ENCODE results near the gene APOBEC2.

APOBEC2 gene

DNA sequence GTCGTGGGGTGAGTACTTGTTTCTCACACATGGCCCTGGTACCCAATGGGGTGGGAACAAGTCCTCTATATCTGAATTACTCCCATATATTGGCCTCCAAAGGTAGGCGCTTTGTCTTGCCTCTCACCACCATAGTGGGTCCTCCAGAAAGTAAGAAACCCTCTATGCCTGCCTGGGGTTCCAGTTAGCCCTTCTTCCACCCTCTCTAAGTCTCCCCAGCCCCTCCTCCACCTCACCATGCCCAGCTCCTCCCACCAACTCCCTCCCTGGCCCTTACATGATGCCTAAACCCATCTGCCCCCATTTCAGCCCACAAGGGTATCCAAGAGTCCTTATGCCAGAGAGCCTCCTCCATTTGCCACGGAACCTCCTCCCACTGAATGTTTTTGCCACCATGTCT, 9.9 kb upstream of the APOBEC2 start:
- TF ChIP-seq SNAI2 (CRISPR knock-in tag; IDR thresholded peaks at IDR 0.05), result no peak
- TF ChIP-seq BACH2 (CRISPR knock-in tag; IDR thresholded peaks at IDR 0.05; ENCODE audit: borderline replicate concordance), result no peak
- TF ChIP-seq TOX (CRISPR knock-in tag; IDR thresholded peaks at IDR 0.05; ENCODE audit: borderline replicate concordance), result no peak
- TF ChIP-seq ZC3H10 (CRISPR knock-in tag; IDR thresholded peaks at IDR 0.05), result no peak
- no peak for TF ChIP-seq ZNF70 (CRISPR knock-in tag; IDR thresholded peaks at IDR 0.05)
- no peak for TF ChIP-seq CSRNP3 (CRISPR knock-in tag; IDR thresholded peaks at IDR 0.05)
- ATAC-seq, result no peak

DNA sequence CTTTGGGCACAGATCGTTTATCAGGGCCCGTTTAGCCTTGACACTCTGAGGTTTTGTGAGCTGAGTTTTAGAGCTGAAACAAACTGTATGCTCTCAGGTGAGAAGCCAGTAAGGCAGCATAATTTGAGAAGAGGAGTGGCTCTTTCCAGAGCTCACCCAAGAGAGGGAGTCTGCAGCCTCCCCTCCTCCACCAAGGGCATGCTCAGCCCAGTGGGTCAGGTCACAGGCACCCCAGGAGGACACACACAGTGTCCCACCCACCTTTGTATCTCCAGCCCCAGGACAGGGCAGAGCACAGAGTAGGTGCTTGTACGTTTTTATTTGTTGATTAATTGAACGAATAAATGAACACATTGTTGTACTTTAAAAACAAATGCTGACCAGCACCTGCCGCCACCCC, 7.3 kb upstream of the APOBEC2 start:
- no peak for ATAC-seq
- no peak for TF ChIP-seq RARB (CRISPR knock-in tag; IDR thresholded peaks at IDR 0.05)

DNA sequence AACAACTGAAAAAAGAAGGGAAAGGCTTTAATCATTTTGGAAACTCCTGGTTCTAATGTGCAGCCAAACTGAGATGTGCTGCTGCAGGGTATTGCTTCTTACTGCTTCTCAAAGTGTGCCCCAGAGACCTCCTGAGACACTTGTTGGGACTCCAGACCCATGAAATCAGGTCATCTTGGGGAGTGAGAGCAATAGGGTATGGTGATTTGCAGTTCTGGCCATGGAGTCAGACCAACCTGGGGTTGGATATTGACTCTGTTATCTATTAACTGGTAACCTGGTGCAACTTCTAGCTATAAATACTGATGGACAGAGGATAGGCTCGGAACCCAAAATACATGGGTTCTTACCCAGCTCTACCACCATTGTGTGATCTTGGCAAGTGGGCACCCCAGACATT, 6.9 kb upstream of the APOBEC2 start:
- no peak for TF ChIP-seq ESRRG (CRISPR knock-in tag; IDR thresholded peaks at IDR 0.05)
- no peak for TF ChIP-seq TOX (CRISPR knock-in tag; IDR thresholded peaks at IDR 0.05; ENCODE audit: borderline replicate concordance)
- TF ChIP-seq CSRNP3 (CRISPR knock-in tag; IDR thresholded peaks at IDR 0.05), result no peak
- no peak for TF ChIP-seq ZNF8 (CRISPR knock-in tag; IDR thresholded peaks at IDR 0.05)
- TF ChIP-seq ISL1 (CRISPR knock-in tag; IDR thresholded peaks at IDR 0.05), result no peak
- TF ChIP-seq OSR1 (CRISPR knock-in tag; IDR thresholded peaks at IDR 0.05), result no peak
- TF ChIP-seq, protein P1, sequence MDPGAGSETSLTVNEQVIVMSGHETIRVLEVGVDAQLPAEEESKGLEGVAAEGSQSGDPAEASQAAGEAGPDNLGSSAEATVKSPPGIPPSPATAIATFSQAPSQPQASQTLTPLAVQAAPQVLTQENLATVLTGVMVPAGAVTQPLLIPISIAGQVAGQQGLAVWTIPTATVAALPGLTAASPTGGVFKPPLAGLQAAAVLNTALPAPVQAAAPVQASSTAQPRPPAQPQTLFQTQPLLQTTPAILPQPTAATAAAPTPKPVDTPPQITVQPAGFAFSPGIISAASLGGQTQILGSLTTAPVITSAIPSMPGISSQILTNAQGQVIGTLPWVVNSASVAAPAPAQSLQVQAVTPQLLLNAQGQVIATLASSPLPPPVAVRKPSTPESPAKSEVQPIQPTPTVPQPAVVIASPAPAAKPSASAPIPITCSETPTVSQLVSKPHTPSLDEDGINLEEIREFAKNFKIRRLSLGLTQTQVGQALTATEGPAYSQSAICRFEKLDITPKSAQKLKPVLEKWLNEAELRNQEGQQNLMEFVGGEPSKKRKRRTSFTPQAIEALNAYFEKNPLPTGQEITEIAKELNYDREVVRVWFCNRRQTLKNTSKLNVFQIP (CRISPR knock-in tag; IDR thresholded peaks at IDR 0.05; ENCODE audit: borderline replicate concordance, low read depth), result no peak
- TF ChIP-seq ZC3H10 (CRISPR knock-in tag; IDR thresholded peaks at IDR 0.05), result no peak
- TF ChIP-seq ARNTL (CRISPR knock-in tag; IDR thresholded peaks at IDR 0.05; ENCODE audit: borderline replicate concordance, low read depth), result no peak
- TF ChIP-seq ZFP3 (CRISPR knock-in tag; IDR thresholded peaks at IDR 0.05), result no peak
- TF ChIP-seq ZFP30 (CRISPR knock-in tag; IDR thresholded peaks at IDR 0.05), result no peak
- no peak for TF ChIP-seq CSDC2 (CRISPR knock-in tag; IDR thresholded peaks at IDR 0.05)
- no peak for TF ChIP-seq PPARA (CRISPR knock-in tag; IDR thresholded peaks at IDR 0.05; ENCODE audit: borderline replicate concordance)
- ATAC-seq, result no peak

DNA sequence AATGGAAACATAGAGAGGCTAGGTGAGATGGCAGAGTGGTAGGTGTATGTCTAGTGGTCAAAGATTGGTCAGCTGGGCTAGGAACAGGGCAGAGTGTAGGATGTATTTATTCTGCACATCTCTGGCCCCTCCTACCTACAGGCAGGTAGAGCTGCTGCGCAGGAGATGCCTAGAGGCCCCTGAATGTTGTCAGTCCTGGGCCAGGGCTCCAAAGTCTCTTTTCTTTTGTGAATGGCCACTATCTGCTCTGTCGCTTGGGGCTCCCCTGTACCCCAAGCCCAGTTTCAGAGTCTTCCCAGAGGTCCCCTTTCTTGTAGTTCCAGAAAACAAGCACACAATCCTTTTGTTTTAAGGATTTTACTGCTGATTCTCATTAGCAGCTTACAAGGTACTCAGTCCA, 5.7 kb upstream of the APOBEC2 start:
- no peak for ATAC-seq
- TF ChIP-seq ZFP3 (CRISPR knock-in tag; IDR thresholded peaks at IDR 0.05) (no peak), ZNF70 (CRISPR knock-in tag; IDR thresholded peaks at IDR 0.05) (no peak), OSR1 (CRISPR knock-in tag; IDR thresholded peaks at IDR 0.05) (no peak), CREB5 (CRISPR knock-in tag; IDR thresholded peaks at IDR 0.05; ENCODE audit: low read depth) (no peak), SNAI2 (CRISPR knock-in tag; IDR thresholded peaks at IDR 0.05) (no peak), CSDC2 (CRISPR knock-in tag; IDR thresholded peaks at IDR 0.05) (no peak), ZC3H10 (CRISPR knock-in tag; IDR thresholded peaks at IDR 0.05) (no peak), ZNF565 (CRISPR knock-in tag; conservative IDR thresholded peaks at IDR 0.05; ENCODE audit: low read depth) (no peak), BACH2 (CRISPR knock-in tag; IDR thresholded peaks at IDR 0.05; ENCODE audit: borderline replicate concordance) (no peak), CSRNP3 (CRISPR knock-in tag; IDR thresholded peaks at IDR 0.05) (no peak), TOX (CRISPR knock-in tag; IDR thresholded peaks at IDR 0.05; ENCODE audit: borderline replicate concordance) (no peak), RARB (CRISPR knock-in tag; IDR thresholded peaks at IDR 0.05) (no peak), TCF4 (CRISPR knock-in tag; IDR thresholded peaks at IDR 0.05; ENCODE audit: borderline replicate concordance) (no peak), ESRRG (CRISPR knock-in tag; IDR thresholded peaks at IDR 0.05) (no peak), ZNF8 (CRISPR knock-in tag; IDR thresholded peaks at IDR 0.05) (no peak), ARNTL (CRISPR knock-in tag; IDR thresholded peaks at IDR 0.05; ENCODE audit: borderline replicate concordance, low read depth) (no peak), ZFP30 (CRISPR knock-in tag; IDR thresholded peaks at IDR 0.05) (no peak)
- TF ChIP-seq, protein P1 (CRISPR knock-in tag; IDR thresholded peaks at IDR 0.05; ENCODE audit: borderline replicate concordance, low read depth), result no peak
- TF ChIP-seq, protein P2, sequence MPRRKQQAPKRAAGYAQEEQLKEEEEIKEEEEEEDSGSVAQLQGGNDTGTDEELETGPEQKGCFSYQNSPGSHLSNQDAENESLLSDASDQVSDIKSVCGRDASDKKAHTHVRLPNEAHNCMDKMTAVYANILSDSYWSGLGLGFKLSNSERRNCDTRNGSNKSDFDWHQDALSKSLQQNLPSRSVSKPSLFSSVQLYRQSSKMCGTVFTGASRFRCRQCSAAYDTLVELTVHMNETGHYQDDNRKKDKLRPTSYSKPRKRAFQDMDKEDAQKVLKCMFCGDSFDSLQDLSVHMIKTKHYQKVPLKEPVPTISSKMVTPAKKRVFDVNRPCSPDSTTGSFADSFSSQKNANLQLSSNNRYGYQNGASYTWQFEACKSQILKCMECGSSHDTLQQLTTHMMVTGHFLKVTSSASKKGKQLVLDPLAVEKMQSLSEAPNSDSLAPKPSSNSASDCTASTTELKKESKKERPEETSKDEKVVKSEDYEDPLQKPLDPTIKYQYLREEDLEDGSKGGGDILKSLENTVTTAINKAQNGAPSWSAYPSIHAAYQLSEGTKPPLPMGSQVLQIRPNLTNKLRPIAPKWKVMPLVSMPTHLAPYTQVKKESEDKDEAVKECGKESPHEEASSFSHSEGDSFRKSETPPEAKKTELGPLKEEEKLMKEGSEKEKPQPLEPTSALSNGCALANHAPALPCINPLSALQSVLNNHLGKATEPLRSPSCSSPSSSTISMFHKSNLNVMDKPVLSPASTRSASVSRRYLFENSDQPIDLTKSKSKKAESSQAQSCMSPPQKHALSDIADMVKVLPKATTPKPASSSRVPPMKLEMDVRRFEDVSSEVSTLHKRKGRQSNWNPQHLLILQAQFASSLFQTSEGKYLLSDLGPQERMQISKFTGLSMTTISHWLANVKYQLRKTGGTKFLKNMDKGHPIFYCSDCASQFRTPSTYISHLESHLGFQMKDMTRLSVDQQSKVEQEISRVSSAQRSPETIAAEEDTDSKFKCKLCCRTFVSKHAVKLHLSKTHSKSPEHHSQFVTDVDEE (CRISPR knock-in tag; IDR thresholded peaks at IDR 0.05), result no peak
